ENCODE results near the gene PADI4.

Gene PADI4

GRCh38 chr1:17273096-17273495, 34.9 kb upstream of the PADI4 start:
- Histone ChIP-seq H3K9me3 (ENCODE audit: control insufficient read depth, low read depth, low read length) (no peaks in the 10 kb centered on the region), H3K4me3 (ENCODE audit: low read length) (no peak overlapping the region), H3K27me3 (ENCODE audit: control insufficient read depth, insufficient read depth, low read length) (no peaks in the 10 kb centered on the region), H3K4me1 (ENCODE audit: control insufficient read depth, low read depth, low read length) (no peaks in the 10 kb centered on the region), H3K9ac (ENCODE audit: low read length) (no peak overlapping the region), H3K36me3 (ENCODE audit: control insufficient read depth, low read depth, low read length) (no peaks in the 10 kb centered on the region), H3K27ac (ENCODE audit: low read length) (no peak overlapping the region)

GRCh38 chr1:17274186-17275170, 33.5 kb upstream of the PADI4 start:
- H3K27me3 ChIP-seq (ENCODE audit: control insufficient read depth, insufficient read depth, low read length): no peaks in the 10 kb centered on the region
- H3K36me3 ChIP-seq (ENCODE audit: control insufficient read depth, low read depth, low read length): no peaks in the 10 kb centered on the region
- no peaks in the 10 kb centered on the region for H3K4me1 ChIP-seq (ENCODE audit: control insufficient read depth, low read depth, low read length)
- no peak overlapping the region for H3K27ac ChIP-seq (ENCODE audit: low read length)
- H3K9me3 ChIP-seq (ENCODE audit: control insufficient read depth, low read depth, low read length): no peaks in the 10 kb centered on the region
- H3K4me3 ChIP-seq (ENCODE audit: low read length): no peak overlapping the region
- H3K9ac ChIP-seq (ENCODE audit: low read length): no peak overlapping the region

- no peaks in the 10 kb centered on the region for H3K4me1 ChIP-seq (ENCODE audit: control insufficient read depth, low read depth, low read length)
- H3K4me3 ChIP-seq (ENCODE audit: low read length): no peak overlapping the region
- H3K27me3 ChIP-seq (ENCODE audit: control insufficient read depth, insufficient read depth, low read length): no peaks in the 10 kb centered on the region
- no peak overlapping the region for H3K27ac ChIP-seq (ENCODE audit: low read length)
- no peaks in the 10 kb centered on the region for H3K36me3 ChIP-seq (ENCODE audit: control insufficient read depth, low read depth, low read length)
- H3K9me3 ChIP-seq (ENCODE audit: control insufficient read depth, low read depth, low read length): no peaks in the 10 kb centered on the region
- H3K9ac ChIP-seq (ENCODE audit: low read length): no peak overlapping the region
Observed at GRCh38 chr1:17276568-17276967, 31.4 kb upstream of the PADI4 start.

GRCh38 chr1:17277511-17278159, 30.4 kb upstream of the PADI4 start:
- H3K36me3 ChIP-seq (ENCODE audit: control insufficient read depth, low read depth, low read length): no peaks in the 10 kb centered on the region
- H3K4me1 ChIP-seq (ENCODE audit: control insufficient read depth, low read depth, low read length): no peaks in the 10 kb centered on the region
- H3K4me3 ChIP-seq (ENCODE audit: low read length): no peak overlapping the region
- H3K27ac ChIP-seq (ENCODE audit: low read length): no peak overlapping the region
- no peak overlapping the region for H3K9ac ChIP-seq (ENCODE audit: low read length)
- H3K27me3 ChIP-seq (ENCODE audit: control insufficient read depth, insufficient read depth, low read length): no peaks in the 10 kb centered on the region
- H3K9me3 ChIP-seq (ENCODE audit: control insufficient read depth, low read depth, low read length): no peaks in the 10 kb centered on the region

DNA sequence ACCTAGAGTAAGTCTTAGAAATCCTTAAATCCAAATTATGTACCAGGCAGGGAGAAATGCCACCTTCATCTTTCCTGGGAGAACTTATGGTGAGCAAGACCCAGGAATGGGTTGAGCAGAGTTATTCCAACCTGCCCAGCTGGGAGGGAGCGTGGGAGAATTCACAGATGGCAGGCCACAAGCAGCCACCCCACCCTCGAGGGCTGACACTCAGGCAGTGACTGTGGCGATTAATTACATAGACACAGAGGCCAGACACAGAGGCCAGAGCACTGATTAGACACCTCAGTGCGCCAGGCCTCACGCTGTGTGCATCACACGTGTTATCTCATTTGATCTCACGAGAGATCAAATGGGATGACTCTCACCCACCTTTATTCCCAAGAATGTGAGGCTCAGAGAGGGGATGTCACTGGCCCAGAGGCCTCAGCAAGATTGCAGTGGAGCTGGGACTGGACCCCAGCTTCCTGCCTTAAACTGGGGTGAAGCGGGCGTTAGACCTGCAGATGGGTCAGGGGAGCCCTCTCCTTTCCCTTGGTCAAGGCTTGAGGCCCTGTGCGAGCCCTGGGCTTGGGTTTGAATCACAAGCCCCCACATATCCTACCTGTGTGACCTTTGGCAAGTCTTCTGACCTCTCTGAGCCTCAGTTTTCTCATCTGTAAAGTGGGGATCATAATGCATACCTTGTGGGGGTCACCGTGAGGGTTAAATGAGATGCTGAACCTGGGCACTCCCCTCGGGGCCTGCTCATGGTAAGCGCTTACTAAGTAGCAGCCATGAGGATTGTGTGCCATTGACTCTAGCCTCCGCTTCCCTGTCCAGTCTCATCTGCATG, 28.8 kb upstream of the PADI4 start:
- Histone ChIP-seq H3K4me3 (ENCODE audit: low read length) (no peak overlapping the region), H3K9me3 (ENCODE audit: control insufficient read depth, low read depth, low read length) (no peaks in the 10 kb centered on the region), H3K27me3 (ENCODE audit: control insufficient read depth, insufficient read depth, low read length) (no peaks in the 10 kb centered on the region), H3K27ac (ENCODE audit: low read length) (no peak overlapping the region), H3K36me3 (ENCODE audit: control insufficient read depth, low read depth, low read length) (no peaks in the 10 kb centered on the region), H3K9ac (ENCODE audit: low read length) (no peak overlapping the region), H3K4me1 (ENCODE audit: control insufficient read depth, low read depth, low read length) (no peaks in the 10 kb centered on the region)

- H3K36me3 ChIP-seq (ENCODE audit: control insufficient read depth, low read depth, low read length): no peaks in the 10 kb centered on the region
- H3K4me1 ChIP-seq (ENCODE audit: control insufficient read depth, low read depth, low read length): no peaks in the 10 kb centered on the region
- H3K27ac ChIP-seq (ENCODE audit: low read length): no peak overlapping the region
- H3K9ac ChIP-seq (ENCODE audit: low read length): no peak overlapping the region
- no peaks in the 10 kb centered on the region for H3K27me3 ChIP-seq (ENCODE audit: control insufficient read depth, insufficient read depth, low read length)
- H3K4me3 ChIP-seq (ENCODE audit: low read length): no peak overlapping the region
- no peaks in the 10 kb centered on the region for H3K9me3 ChIP-seq (ENCODE audit: control insufficient read depth, low read depth, low read length)
Observed at GRCh38 chr1:17280436-17280835, 27.6 kb upstream of the PADI4 start.

GRCh38 chr1:17280894-17281293, 27.1 kb upstream of the PADI4 start:
- Histone ChIP-seq H3K27me3 (ENCODE audit: control insufficient read depth, insufficient read depth, low read length) (no peaks in the 10 kb centered on the region), H3K9ac (ENCODE audit: low read length) (no peak overlapping the region), H3K4me3 (ENCODE audit: low read length) (no peak overlapping the region), H3K36me3 (ENCODE audit: control insufficient read depth, low read depth, low read length) (no peaks in the 10 kb centered on the region), H3K4me1 (ENCODE audit: control insufficient read depth, low read depth, low read length) (no peaks in the 10 kb centered on the region), H3K9me3 (ENCODE audit: control insufficient read depth, low read depth, low read length) (no peaks in the 10 kb centered on the region), H3K27ac (ENCODE audit: low read length) (no peak overlapping the region)

GRCh38 chr1:17281775-17282181, 26.2 kb upstream of the PADI4 start:
- H3K27ac ChIP-seq (ENCODE audit: low read length): no peak overlapping the region

DNA sequence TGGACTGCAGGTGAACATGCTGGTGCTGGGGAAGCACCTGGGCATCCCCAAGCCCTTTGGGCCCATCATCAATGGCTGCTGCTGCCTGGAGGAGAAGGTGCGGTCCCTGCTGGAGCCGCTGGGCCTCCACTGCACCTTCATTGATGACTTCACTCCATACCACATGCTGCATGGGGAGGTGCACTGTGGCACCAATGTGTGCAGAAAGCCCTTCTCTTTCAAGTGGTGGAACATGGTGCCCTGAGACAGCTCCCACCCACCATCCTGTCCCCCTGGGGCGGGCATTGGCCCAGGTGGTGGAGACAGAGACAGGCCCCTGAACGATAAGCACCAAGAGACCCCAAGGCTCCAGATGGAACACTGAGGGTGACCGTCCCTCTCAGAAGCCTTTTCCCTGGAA, 25.2 kb upstream of the PADI4 start:
- Histone ChIP-seq H3K36me3 (ENCODE audit: control insufficient read depth, low read depth, low read length) (no peaks in the 10 kb centered on the region), H3K27ac (ENCODE audit: low read length) (no peak overlapping the region), H3K9ac (ENCODE audit: low read length) (no peak overlapping the region)

More at GRCh38 chr1:17281775-17282181, 26.2 kb upstream of the PADI4 start:
- H3K4me1 ChIP-seq (ENCODE audit: control insufficient read depth, low read depth, low read length): no peaks in the 10 kb centered on the region
- H3K36me3 ChIP-seq (ENCODE audit: control insufficient read depth, low read depth, low read length): no peaks in the 10 kb centered on the region
- no peak overlapping the region for H3K4me3 ChIP-seq (ENCODE audit: low read length)
- no peak overlapping the region for H3K9ac ChIP-seq (ENCODE audit: low read length)
- H3K9me3 ChIP-seq (ENCODE audit: control insufficient read depth, low read depth, low read length): no peaks in the 10 kb centered on the region
- no peaks in the 10 kb centered on the region for H3K27me3 ChIP-seq (ENCODE audit: control insufficient read depth, insufficient read depth, low read length)

DNA sequence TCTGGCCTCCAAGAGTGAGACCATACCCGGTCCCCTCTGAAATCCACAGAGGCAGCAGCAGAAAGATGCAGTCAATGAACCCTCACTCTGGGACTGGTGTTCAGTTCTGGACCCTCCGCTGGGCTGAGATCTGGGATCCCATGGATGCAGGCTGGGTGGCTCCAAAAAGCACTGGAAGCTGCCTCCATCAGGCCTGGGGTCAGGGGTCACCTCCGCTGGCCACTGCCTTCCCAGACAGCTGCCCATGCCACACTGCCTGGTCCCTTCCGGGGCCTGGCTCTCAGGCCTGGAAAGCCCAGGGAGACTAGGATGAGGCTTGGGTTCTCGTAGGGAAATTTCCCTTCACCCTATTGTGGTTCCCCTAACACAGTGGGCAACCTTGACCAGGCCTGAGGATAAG, 21.4 kb upstream of the PADI4 start:
- H3K4me1 ChIP-seq (ENCODE audit: control insufficient read depth, low read depth, low read length): no peaks in the 10 kb centered on the region
- no peaks in the 10 kb centered on the region for H3K36me3 ChIP-seq (ENCODE audit: control insufficient read depth, low read depth, low read length)
- no peak overlapping the region for H3K9ac ChIP-seq (ENCODE audit: low read length)
- no peak overlapping the region for H3K27ac ChIP-seq (ENCODE audit: low read length)
- H3K27me3 ChIP-seq (ENCODE audit: control insufficient read depth, insufficient read depth, low read length): no peaks in the 10 kb centered on the region
- no peak overlapping the region for H3K4me3 ChIP-seq (ENCODE audit: low read length)
- H3K9me3 ChIP-seq (ENCODE audit: control insufficient read depth, low read depth, low read length): no peaks in the 10 kb centered on the region

More for the DNA sequence above, 25.2 kb upstream of the PADI4 start:
- H3K4me1 ChIP-seq (ENCODE audit: control insufficient read depth, low read depth, low read length): no peaks in the 10 kb centered on the region
- no peak overlapping the region for H3K4me3 ChIP-seq (ENCODE audit: low read length)
- no peaks in the 10 kb centered on the region for H3K9me3 ChIP-seq (ENCODE audit: control insufficient read depth, low read depth, low read length)
- no peaks in the 10 kb centered on the region for H3K27me3 ChIP-seq (ENCODE audit: control insufficient read depth, insufficient read depth, low read length)

GRCh38 chr1:17287130-17287776, 20.7 kb upstream of the PADI4 start:
- Histone ChIP-seq H3K4me1 (ENCODE audit: control insufficient read depth, low read depth, low read length) (no peaks in the 10 kb centered on the region), H3K36me3 (ENCODE audit: control insufficient read depth, low read depth, low read length) (no peaks in the 10 kb centered on the region), H3K4me3 (ENCODE audit: low read length) (no peak overlapping the region), H3K27ac (ENCODE audit: low read length) (no peak overlapping the region), H3K9ac (ENCODE audit: low read length) (no peak overlapping the region), H3K9me3 (ENCODE audit: control insufficient read depth, low read depth, low read length) (no peaks in the 10 kb centered on the region), H3K27me3 (ENCODE audit: control insufficient read depth, insufficient read depth, low read length) (no peaks in the 10 kb centered on the region)

All from iPS-18a (cell line).